BJ (cell line): ENCODE measurements around the gene GRIFIN. TPM values are rescaled to one million over a fixed set of nuclear protein-coding genes. Genes with fewer than 3 reads are reported as not detected.

Experiments used
- CTCF ChIA-PET: fragments of 350-600 bp; formaldehyde crosslinking; extraction: SDS; loops from one replicate; lab custom pipeline; 2021; ENCODE audit warnings: antibody characterized with exemption, inconsistent platforms; lab: Yijun Ruan, JAX
- POLR2A ChIA-PET: fragments of 300-600 bp; sonication (Branson Sonifier 250); formaldehyde crosslinking; extraction: SDS; loops from one replicate; lab custom pipeline; 2021; ENCODE audit warnings: antibody characterized with exemption; lab: Charles Lee
- DNase-seq: peaks from one replicate; pipeline ENCODE4 v3.0.0-alpha.2; 2011; ENCODE audit warnings: low read depth
- H3K27me3 ChIP-seq: 2 replicates; pipeline ENCODE4 v1.6.0; 2011; ENCODE audit warnings: low read length; ENCODE audit not compliant: control insufficient read depth, insufficient read depth
- H3K36me3 ChIP-seq: 2 replicates; pipeline ENCODE4 v1.5.1; 2011; ENCODE audit warnings: low read length; ENCODE audit not compliant: control insufficient read depth, insufficient read depth
- H3K4me3 ChIP-seq: 2 replicates; pipeline ENCODE4 v1.5.1; 2011; ENCODE audit warnings: low read depth, mild to moderate bottlenecking, control low read depth, low read length
- CTCF ChIP-seq: IDR thresholded peaks from 2 replicates; pipeline ENCODE4 v1.5.1; 2011; ENCODE audit warnings: low read depth, mild to moderate bottlenecking, control low read depth, inconsistent platforms, low read length, moderate library complexity; ENCODE audit not compliant: insufficient read depth
- polyA plus RNA-seq: library from polyadenylated mRNA; depleted of rRNA; stranded (reverse); fragments of >200 nt; gene quantifications from 2 replicates; pipeline ENCODE4 v1.2.3, GENCODE V29; 2011

Gene GRIFIN
- polyA plus RNA-seq, 1 experiment: not detected

GRCh38 chr7:2484868-2485267 is 8.7 kb upstream of the GRIFIN start:
- no peak for DNase-seq
- ChIA-PET CTCF (interaction anchor here (0.6 to 1.5 kb wide), 2 partner anchors 16 to 31 kb away, joined by 3 to 6 read pairs; no protein-coding TSS in a partner anchor), POLR2A (no interaction called here)
- Histone ChIP-seq H3K27me3 (no peaks in the 10 kb centered on the region), H3K4me3 (no peak overlapping the region), H3K36me3 (no peaks in the 10 kb centered on the region)
- TF ChIP-seq CTCF: no peak

DNA sequence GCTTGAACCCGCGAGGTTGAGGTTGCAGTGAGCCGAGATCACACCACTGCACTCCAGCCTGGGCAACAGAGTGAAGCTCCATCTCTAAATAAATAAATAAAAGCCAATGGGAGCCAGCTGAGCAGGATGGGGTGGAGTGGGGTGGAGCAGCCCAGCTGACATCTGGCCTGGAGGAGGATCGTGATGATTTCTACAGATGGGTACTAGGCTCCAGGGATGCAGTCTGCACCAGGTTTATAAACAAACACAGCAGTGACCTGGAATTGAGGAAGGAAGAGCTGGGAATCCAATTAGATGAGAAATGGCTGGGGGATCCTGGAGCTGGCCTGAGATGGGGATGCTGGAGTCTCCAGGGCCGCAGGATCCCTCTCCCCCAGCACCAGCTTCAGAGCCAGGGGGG is 7.3 kb upstream of the GRIFIN start:
- TF ChIP-seq CTCF: no peak
- Histone ChIP-seq H3K4me3 (no peak overlapping the region), H3K36me3 (no peaks in the 10 kb centered on the region), H3K27me3 (no peaks in the 10 kb centered on the region; the same call in 1 of the 2 replicates)
- ChIA-PET CTCF (interaction anchor here (0.5 to 1.5 kb wide), 4 partner anchors 8 to 84 kb away, joined by 3 to 6 read pairs (median 4); no protein-coding TSS in a partner anchor), POLR2A (no interaction called here)
- DNase-seq: no peak

- Histone ChIP-seq H3K4me3 (no peak overlapping the region), H3K27me3 (no peaks in the 10 kb centered on the region; the same call in none of the 2 replicates), H3K36me3 (no peaks in the 10 kb centered on the region)
- TF ChIP-seq CTCF: no peak
- CTCF ChIA-PET: interaction anchor here (0.7 to 1.5 kb wide), 3 partner anchors 25 to 223 kb away, joined by 3 to 4 read pairs (median 3); no protein-coding TSS in a partner anchor
- POLR2A ChIA-PET: no interaction called here
- no peak for DNase-seq
Measured at GRCh38 chr7:2482725-2483451, 6.7 kb upstream of the GRIFIN start.

DNA sequence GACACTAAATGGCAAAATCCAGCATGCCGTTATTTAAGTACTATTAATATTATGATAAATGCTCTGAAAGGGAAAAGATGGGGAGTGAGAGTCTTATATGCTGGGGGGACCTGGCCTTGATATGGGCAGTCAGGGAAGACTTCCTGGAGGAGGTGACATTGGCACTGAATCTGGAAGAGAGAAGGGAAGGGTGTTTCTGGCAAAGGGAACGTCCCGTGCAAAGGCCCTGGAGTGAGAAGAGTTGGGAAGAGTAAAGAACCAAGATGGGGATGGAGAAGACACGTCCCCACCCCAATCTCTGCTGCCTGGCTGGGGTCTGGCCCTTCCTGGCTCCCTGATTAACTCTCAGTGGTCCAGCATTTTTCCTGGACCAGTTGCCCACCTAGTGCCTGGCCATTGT is 5.0 kb upstream of the GRIFIN start:
- ChIA-PET POLR2A (no interaction called here), CTCF (interaction anchor here (5.2 kb wide), 1 partner anchor 12 kb away, joined by 38 read pairs; no protein-coding TSS in a partner anchor)
- Histone ChIP-seq H3K27me3 (no peaks in the 10 kb centered on the region; the same call in none of the 2 replicates), H3K4me3 (no peak overlapping the region), H3K36me3 (no peaks in the 10 kb centered on the region)
- no peak for TF ChIP-seq CTCF
- no peak for DNase-seq

- no peaks in the 10 kb centered on the region for H3K36me3 ChIP-seq
- no peak for DNase-seq
- ChIA-PET POLR2A (no interaction called here), CTCF (interaction anchor here (0.9 to 5.2 kb wide), 5 partner anchors 9 to 201 kb away, joined by 3 to 38 read pairs (median 5); no protein-coding TSS in a partner anchor)
- no peaks in the 10 kb centered on the region; the same call in none of the 2 replicates for H3K27me3 ChIP-seq
- H3K4me3 ChIP-seq: no peak overlapping the region
- TF ChIP-seq CTCF: no peak
Measured at GRCh38 chr7:2480070-2480408, 3.8 kb upstream of the GRIFIN start.
